ENCODE results near the gene DHRSX.

GRCh38 chrX:2376166-2376565 is 124.6 kb downstream of the DHRSX start:
- no peak for TF ChIP-seq CTCF (IDR thresholded peaks at IDR 0.05)
- TF ChIP-seq POLR2A (IDR thresholded peaks at IDR 0.05): no peak

All from testis (tissue), 2 donors.